Activated naive CD8-positive, alpha-beta T cell (primary cell): ENCODE measurements around the gene VPS26A.

Experiments used
- H3K27ac Mint-ChIP-seq: one replicate; pipeline ENCODE4 v1.8.0; 2021; ENCODE audit warnings: mixed read lengths
- H3K27me3 Mint-ChIP-seq: one replicate; pipeline ENCODE4 v1.8.0; 2021; ENCODE audit warnings: mixed read lengths
- H3K36me3 Mint-ChIP-seq: one replicate; pipeline ENCODE4 v1.8.0; 2021; ENCODE audit warnings: mixed read lengths
- H3K4me1 Mint-ChIP-seq: one replicate; pipeline ENCODE4 v1.8.0; 2021; ENCODE audit warnings: low read depth, mixed read lengths
- H3K4me3 Mint-ChIP-seq: one replicate; pipeline ENCODE4 v1.8.0; 2021; ENCODE audit warnings: mild to moderate bottlenecking, mixed read lengths
- H3K9me3 Mint-ChIP-seq: one replicate; pipeline ENCODE4 v1.8.0; 2021; ENCODE audit warnings: low read depth, mixed read lengths

Gene VPS26A

DNA sequence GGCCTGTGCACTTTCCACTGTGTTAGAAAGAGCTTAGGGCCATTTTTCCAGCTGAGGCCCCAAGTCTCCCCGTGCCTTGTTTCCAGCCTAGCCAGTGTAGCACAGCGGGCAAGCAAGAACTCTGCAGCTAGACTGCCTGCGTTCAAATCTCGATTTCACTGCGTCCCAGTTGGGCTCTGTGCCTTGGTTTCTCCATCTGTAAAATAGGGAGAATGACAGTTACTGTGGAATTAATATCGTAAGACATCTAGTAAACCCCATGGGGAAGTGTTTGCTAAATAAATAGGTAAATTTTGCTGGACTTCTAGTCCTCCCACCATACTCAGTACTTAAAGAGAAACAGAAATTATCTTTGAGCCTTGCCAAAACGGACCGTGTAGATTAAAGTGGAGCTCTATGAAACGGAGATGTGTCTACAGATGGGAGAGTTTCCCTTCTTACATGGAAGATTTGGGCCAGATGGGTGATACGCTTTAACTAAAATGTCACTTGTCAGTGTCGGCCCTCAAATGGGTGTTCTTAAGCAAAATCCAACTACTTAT is 92.7 kb downstream of the VPS26A start:
- Mint-ChIP-seq H3K27me3 (peaks cover 2% of the 10 kb centered on the region), H3K9me3 (no peaks in the 10 kb centered on the region), H3K4me1 (peaks cover 7% of the 10 kb centered on the region), H3K27ac (no peak overlapping the region), H3K36me3 (peaks cover 3% of the 10 kb centered on the region), H3K4me3 (no peak overlapping the region)

DNA sequence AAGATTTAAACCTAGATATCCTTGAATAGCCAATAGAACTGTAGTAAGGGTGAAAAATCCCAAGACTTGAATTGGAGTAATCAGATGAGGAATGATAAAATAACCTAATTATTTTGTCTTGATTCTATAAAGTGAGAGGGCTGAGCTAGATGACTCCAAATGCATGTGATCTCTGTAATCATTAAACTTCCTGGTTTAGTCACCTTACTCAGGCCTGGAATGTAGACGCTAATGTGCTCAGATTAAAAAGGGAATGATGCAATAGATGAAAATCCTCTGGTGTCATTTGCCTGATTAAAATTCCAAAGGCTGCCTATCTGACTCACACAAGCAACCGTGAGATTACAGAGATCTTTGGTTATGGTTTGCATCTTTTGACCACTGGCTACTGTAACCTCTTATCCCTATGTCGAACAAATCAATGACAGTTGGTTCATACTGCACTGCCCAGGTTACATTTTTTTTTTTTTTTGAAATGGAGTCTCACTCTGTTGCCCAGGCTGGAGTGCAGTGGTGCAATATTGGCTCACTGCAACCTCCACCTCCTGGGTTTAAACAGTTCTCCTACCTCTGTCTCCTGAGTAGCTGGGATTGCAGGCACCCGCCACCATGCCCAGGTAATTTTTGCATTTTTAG is 93.3 kb downstream of the VPS26A start:
- peaks cover 2% of the 10 kb centered on the region for H3K27me3 Mint-ChIP-seq
- H3K27ac Mint-ChIP-seq, result no peak overlapping the region
- H3K36me3 Mint-ChIP-seq, result peaks cover 3% of the 10 kb centered on the region
- H3K4me3 Mint-ChIP-seq, result no peak overlapping the region
- H3K4me1 Mint-ChIP-seq, result peaks cover 12% of the 10 kb centered on the region
- H3K9me3 Mint-ChIP-seq, result no peaks in the 10 kb centered on the region

DNA sequence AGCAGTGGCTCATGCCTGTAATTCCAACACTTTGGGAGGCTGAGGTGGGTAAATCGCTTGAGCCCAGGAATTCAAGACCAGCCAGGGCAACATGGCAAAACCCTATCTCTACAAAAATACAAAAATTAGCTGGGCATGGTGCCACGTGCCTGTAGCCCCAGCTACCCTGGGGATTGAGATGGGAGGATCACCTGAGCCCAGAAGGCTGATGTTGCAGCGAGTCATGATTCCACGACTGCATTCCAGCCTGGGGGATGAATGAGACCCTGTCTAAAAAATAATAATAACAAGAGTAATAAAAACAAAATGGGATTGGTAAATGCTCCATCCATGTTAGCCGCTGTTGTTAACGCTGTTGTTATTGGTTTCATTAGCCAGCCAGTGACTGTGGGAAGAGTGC is 94.9 kb downstream of the VPS26A start:
- H3K27ac Mint-ChIP-seq, result no peak overlapping the region
- peaks cover 2% of the 10 kb centered on the region for H3K27me3 Mint-ChIP-seq
- H3K9me3 Mint-ChIP-seq, result no peaks in the 10 kb centered on the region
- peaks cover 3% of the 10 kb centered on the region for H3K36me3 Mint-ChIP-seq
- no peak overlapping the region for H3K4me3 Mint-ChIP-seq
- H3K4me1 Mint-ChIP-seq, result peaks cover 22% of the 10 kb centered on the region

DNA sequence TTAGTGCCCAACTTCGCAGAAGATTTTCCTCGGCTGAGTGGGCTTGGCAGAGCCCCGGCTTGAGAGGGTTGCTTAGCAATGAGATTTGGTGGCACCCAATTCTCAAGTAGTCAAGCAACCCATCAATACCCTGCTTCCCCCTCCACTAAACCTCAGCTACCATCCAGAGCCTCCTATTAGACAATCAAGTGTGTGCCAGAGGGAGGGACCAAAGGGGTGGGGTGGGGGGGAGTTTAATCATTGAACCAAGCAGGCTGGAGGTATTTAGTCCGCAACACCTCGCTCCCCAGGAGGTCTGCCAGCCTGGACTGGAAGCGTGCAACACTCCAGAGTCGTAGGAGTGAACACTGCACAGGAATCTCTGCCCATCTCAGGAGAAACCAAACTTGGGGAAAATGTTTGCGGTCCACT is 96.1 kb downstream of the VPS26A start, which contains the start of gene HKDC1:
Gene HKDC1 (plus strand): TSS at position 292 of the 411 bp plus-strand sequence. CDS start 104 bp downstream, at position 396.
- H3K36me3 Mint-ChIP-seq, result no peaks in the 10 kb centered on the region
- H3K9me3 Mint-ChIP-seq, result no peaks in the 10 kb centered on the region
- H3K27ac Mint-ChIP-seq, result no peak within 1 kb of the TSS
- no peak within 1 kb of the TSS for H3K4me3 Mint-ChIP-seq
- H3K4me1 Mint-ChIP-seq, result peaks cover 24% of the 10 kb centered on the region
- H3K27me3 Mint-ChIP-seq, result no peaks in the 10 kb centered on the region

DNA sequence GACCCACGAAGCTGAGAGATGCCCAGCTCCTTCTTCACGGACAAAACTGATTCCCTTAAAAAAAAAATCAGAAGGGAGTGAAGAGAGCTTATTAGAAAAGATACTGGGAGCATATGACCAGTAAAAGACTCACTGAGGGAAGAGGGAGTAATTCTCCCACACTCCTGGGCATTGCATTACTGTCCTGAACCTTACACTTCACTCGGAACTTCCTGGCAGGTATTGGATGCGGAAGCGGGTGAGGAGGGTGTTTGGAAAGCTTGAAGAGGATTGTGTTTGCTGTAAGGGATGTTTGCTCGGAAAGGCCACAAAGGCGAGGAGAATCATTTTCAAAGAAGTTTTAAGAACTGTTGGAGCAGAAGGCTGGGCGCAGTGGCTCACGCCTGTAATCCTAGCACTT is 96.5 kb downstream of the VPS26A start:
- H3K4me3 Mint-ChIP-seq, result no peak overlapping the region
- H3K36me3 Mint-ChIP-seq, result no peaks in the 10 kb centered on the region
- no peaks in the 10 kb centered on the region for H3K9me3 Mint-ChIP-seq
- peaks cover 21% of the 10 kb centered on the region for H3K4me1 Mint-ChIP-seq
- no peaks in the 10 kb centered on the region for H3K27me3 Mint-ChIP-seq
- no peak overlapping the region for H3K27ac Mint-ChIP-seq
